ENCODE measurements around the gene NGB. TPM values are rescaled to one million over a fixed set of nuclear protein-coding genes. Genes with fewer than 3 reads are reported as not detected.

The NGB gene
- not detected in 2 replicates for total RNA-seq

GRCh38 chr14:77271113-77271710 is at the start of gene NGB:
NGB (minus strand) TSS chr14:77271206; CDS start chr14:77270937, 269 bp downstream.

GRCh38 chr14:77320238-77320935 is 49.4 kb upstream of the NGB start, which contains the start of gene POMT2:
POMT2 (minus strand) TSS chr14:77320883; CDS start chr14:77320681, 202 bp downstream.

Small RNA genes lying within 50 kb of the gene (small RNA-seq; reads per million reads assigned to genes)
- not detected for gene MIR1260A

Other genes starting within 250 kb of the NGB start
- gene IRF2BPL, start 242.5 kb downstream of the NGB start, total RNA-seq, result 91.0 and 135 TPM in 2 replicates
- gene CIPC, start 172.9 kb downstream of the NGB start, total RNA-seq, result 22.1 and 24.7 TPM in 2 replicates
- not detected in 2 replicates for gene ZDHHC22, start 129.4 kb downstream of the NGB start, total RNA-seq
- gene TMEM63C, start 89.4 kb downstream of the NGB start, total RNA-seq, result under 0.01 TPM in 1 of 2 replicates, not detected in the other
- 15.4 and 20.8 TPM in 2 replicates for gene POMT2, start 49.7 kb upstream of the NGB start, total RNA-seq
- gene GSTZ1, start 49.8 kb upstream of the NGB start, total RNA-seq, result 34.6 and 38.6 TPM in 2 replicates
- 12.0 TPM in 2 replicates for gene TMED8, start 105.9 kb upstream of the NGB start, total RNA-seq
- gene SAMD15, start 106.2 kb upstream of the NGB start, total RNA-seq, result 2.8 and 3.0 TPM in 2 replicates
- gene NOXRED1, start 152.3 kb upstream of the NGB start, total RNA-seq, result 0.12 and 0.16 TPM in 2 replicates
- 29.0 and 31.2 TPM in 2 replicates for gene VIPAS39, start 186.4 kb upstream of the NGB start, total RNA-seq
- 39.4 and 40.0 TPM in 2 replicates for gene AHSA1, start 186.9 kb upstream of the NGB start, total RNA-seq
- not detected in 2 replicates for gene ISM2, start 227.6 kb upstream of the NGB start, total RNA-seq

Measured in hair follicle dermal papilla cell (primary cell).